Measurements from ENCODE around the gene TTC21A. TPM values are rescaled to one million over a fixed set of nuclear protein-coding genes. Genes with fewer than 3 reads are reported as not detected.

Gene TTC21A
- total and polyA plus RNA-seq, 11 donors = 0.72 to 4.8 (median 1.9) TPM

- DNase-seq (no peak), ATAC-seq (no peak)
- Histone ChIP-seq H3K27me3 (no peaks in the 10 kb centered on the region), H3K4me1 (peaks cover 0 to 4% (median 0%) of the 10 kb centered on the region in 12 donors), H3K36me3 (peaks cover 0 to 100% (median 99%) of the 10 kb centered on the region in 9 donors), H3K9me3 (no peaks in the 10 kb centered on the region), H3K27ac (no peak overlapping the region), H3K4me3 (no peak overlapping the region)
- intact Hi-C loops (cut with DNase I) = no loop called here
- no peak for TF ChIP-seq CTCF (IDR thresholded peaks at IDR 0.05)
- no peak for TF ChIP-seq POLR2A (IDR thresholded peaks at IDR 0.05)
- 89 to 94% (median 92%) methylated on average over 2 of the region's 2 CpGs for WGBS, 4 donors
Measured at GRCh38 chr3:39090922-39091321, 16.6 kb upstream of the TTC21A start.

DNA sequence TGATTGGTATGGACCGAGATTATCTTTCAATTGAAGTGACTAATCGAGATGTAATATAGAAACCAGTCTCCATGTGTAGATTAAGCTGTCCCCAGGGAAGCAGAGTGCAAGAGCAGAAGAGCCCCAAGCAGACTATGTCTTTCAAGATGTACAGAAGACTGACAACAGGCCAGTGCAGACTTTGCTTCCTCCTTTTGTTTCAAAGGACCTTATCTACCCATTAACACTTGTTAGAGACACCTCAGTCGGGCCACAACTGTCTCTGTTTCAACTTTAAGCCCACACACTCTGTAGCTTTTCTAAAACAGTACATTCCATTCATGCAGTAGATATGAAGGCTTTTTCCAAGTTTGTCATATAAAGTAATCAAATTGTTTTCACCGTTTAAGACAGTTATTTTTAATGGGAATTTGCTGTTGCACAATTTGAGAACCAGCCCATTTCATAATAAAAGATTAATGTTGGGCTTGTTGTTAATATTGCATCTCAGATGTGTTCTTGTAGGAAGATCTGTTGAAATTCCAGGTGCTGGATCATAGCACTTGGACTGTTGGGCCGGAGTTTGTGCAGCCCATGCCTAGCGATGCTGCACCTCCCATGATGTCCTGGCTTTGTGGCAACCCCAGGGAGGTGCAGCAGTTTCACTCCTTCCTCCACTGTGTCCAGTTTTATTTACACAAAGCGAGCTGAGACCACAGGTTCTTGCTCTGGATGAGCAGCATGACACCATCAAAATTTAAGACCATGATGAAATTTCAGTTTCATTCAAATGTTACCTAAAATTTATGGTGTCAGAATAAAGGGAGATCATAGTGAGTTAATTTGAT, 12.4 kb upstream of the TTC21A start:
- Histone ChIP-seq H3K27me3 (no peaks in the 10 kb centered on the region), H3K36me3 (peaks cover 0 to 100% (median 99%) of the 10 kb centered on the region in 9 donors), H3K27ac (no peak overlapping the region), H3K4me3 (no peak overlapping the region), H3K4me1 (peaks cover 0 to 18% (median 10%) of the 10 kb centered on the region in 12 donors), H3K9me3 (no peaks in the 10 kb centered on the region)
- intact Hi-C loops (cut with DNase I) = no loop called here
- ATAC-seq = no peak
- no peak for DNase-seq
- no peak for TF ChIP-seq CTCF (IDR thresholded peaks at IDR 0.05)
- TF ChIP-seq POLR2A (IDR thresholded peaks at IDR 0.05) = no peak
- 74 to 85% (median 81%) methylated on average over 7 of the region's 7 CpGs for WGBS, 4 donors

- H3K36me3 ChIP-seq = peaks cover 0 to 100% (median 99%) of the 10 kb centered on the region in 9 donors
- no peak for TF ChIP-seq CTCF (IDR thresholded peaks at IDR 0.05)
- TF ChIP-seq POLR2A (IDR thresholded peaks at IDR 0.05) = no peak
- 53 to 64% (median 60%) methylated on average over 3 of the region's 3 CpGs for WGBS, 4 donors
- DNase-seq (no peak), ATAC-seq (no peak)
- intact Hi-C loops (cut with DNase I) = no loop called here
- peaks cover 0 to 18% (median 10%) of the 10 kb centered on the region in 12 donors for H3K4me1 ChIP-seq
- H3K27me3 ChIP-seq = no peaks in the 10 kb centered on the region
- H3K9me3 ChIP-seq = no peaks in the 10 kb centered on the region
- peak overlapping the region in 1 of 12 donors; percentile 12 for H3K27ac ChIP-seq
- H3K4me3 ChIP-seq = no peak overlapping the region
Measured at GRCh38 chr3:39095778-39096177, 11.7 kb upstream of the TTC21A start.

DNA sequence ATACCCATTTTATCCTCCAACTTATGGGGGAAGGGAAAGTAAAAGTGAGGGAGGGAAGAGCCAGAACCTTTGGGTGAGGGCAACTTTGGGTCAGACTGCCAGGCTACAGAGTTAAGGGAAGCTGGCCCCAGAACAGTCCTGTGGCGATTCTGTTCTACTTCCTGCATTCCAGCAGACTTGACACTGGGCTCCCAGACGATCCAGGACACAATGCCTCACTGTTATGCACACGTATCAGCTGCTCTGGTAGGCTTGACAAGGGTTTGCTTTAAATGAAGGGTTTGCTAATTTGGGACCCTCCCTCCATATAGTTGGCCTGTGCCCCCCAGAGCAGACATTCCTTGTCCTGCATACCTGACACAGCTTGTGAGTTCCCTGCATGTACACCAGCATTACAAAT, 10.7 kb upstream of the TTC21A start:
- Histone ChIP-seq H3K27ac (peak overlapping the region in 6 of 12 donors; percentile 3 to 43 (median 12)), H3K4me3 (no peak overlapping the region), H3K4me1 (peaks cover 0 to 22% (median 15%) of the 10 kb centered on the region in 12 donors), H3K27me3 (no peaks in the 10 kb centered on the region), H3K36me3 (peaks cover 0 to 94% (median 91%) of the 10 kb centered on the region in 9 donors), H3K9me3 (no peaks in the 10 kb centered on the region)
- no peak for DNase-seq
- TF ChIP-seq POLR2A (IDR thresholded peaks at IDR 0.05) (no peak), CTCF (IDR thresholded peaks at IDR 0.05) (no peak)
- peak; percentile 43 to 81 (median 64) for ATAC-seq
- intact Hi-C loops (cut with DNase I) = no loop called here
- WGBS, 4 donors = 8 to 14% (median 10%) methylated on average over 3 of the region's 3 CpGs
